DOHH2 (cell line): ENCODE data around the gene NAIF1.

Experiments used
- H3F3A ChIP-seq: fragments of 200-600 bp; sonication (generic), shearing (Covaris generic); 2 replicates; pipeline ENCODE4 v1.6.0; 2016; ENCODE audit warnings: antibody characterized with exemption, mild to moderate bottlenecking; ENCODE audit not compliant: control insufficient read depth, insufficient read depth
- H3K27ac ChIP-seq: fragments of 200-600 bp; sonication (generic); 2 replicates; pipeline ENCODE4 v1.5.1; 2014; ENCODE audit warnings: low read depth, mild to moderate bottlenecking, low read length, moderate library complexity
- H3K27me3 ChIP-seq: fragments of 200-600 bp; sonication (generic); 2 replicates; pipeline ENCODE4 v1.6.1; 2014; ENCODE audit warnings: mild to moderate bottlenecking, low read length, mixed read lengths; ENCODE audit not compliant: control insufficient read depth
- H3K36me3 ChIP-seq: fragments of 200-600 bp; sonication (generic); 2 replicates; pipeline ENCODE4 v1.6.1; 2014; ENCODE audit warnings: mild to moderate bottlenecking, low read length, moderate library complexity, mixed read lengths; ENCODE audit not compliant: control insufficient read depth
- H3K4me1 ChIP-seq: fragments of 200-600 bp; sonication (generic); 2 replicates; pipeline ENCODE4 v1.6.1; 2014; ENCODE audit warnings: mild to moderate bottlenecking, low read length, mixed read lengths; ENCODE audit not compliant: control insufficient read depth
- H3K4me2 ChIP-seq: fragments of 200-600 bp; sonication (generic); 2 replicates; pipeline ENCODE4 v1.6.0; 2014; ENCODE audit warnings: mild to moderate bottlenecking, low read length, moderate library complexity
- H3K4me3 ChIP-seq: fragments of 200-600 bp; sonication (generic); 2 replicates; pipeline ENCODE4 v1.5.1; 2014; ENCODE audit warnings: mild to moderate bottlenecking, low read length, mixed read lengths
- H3K79me2 ChIP-seq: fragments of 200-600 bp; sonication (generic); 2 replicates; pipeline ENCODE4 v1.6.1; 2014; ENCODE audit warnings: mild to moderate bottlenecking, low read length, mixed read lengths; ENCODE audit not compliant: control insufficient read depth
- H3K9me2 ChIP-seq: fragments of 200-600 bp; sonication (generic); replicated peaks from 2 replicates; pipeline ENCODE4 v1.6.1; 2014; ENCODE audit warnings: mild to moderate bottlenecking, low read length, mixed read lengths; ENCODE audit not compliant: control insufficient read depth
- H3K9me3 ChIP-seq: fragments of 200-600 bp; sonication (generic); 2 replicates; pipeline ENCODE4 v1.6.1; 2014; ENCODE audit warnings: antibody characterized with exemption, low read length, mixed read lengths; ENCODE audit not compliant: control insufficient read depth, insufficient read depth
- H4K20me1 ChIP-seq: fragments of 200-600 bp; sonication (generic); 2 replicates; pipeline ENCODE4 v1.6.0; 2014; ENCODE audit warnings: low read depth, mild to moderate bottlenecking, antibody characterized with exemption, low read length, moderate library complexity; ENCODE audit not compliant: control insufficient read depth, insufficient read depth
- EZH2phosphoT487 ChIP-seq: fragments of 200-600 bp; sonication (generic); IDR thresholded peaks from 2 replicates; pipeline ENCODE4 v1.6.1; 2017; ENCODE audit warnings: borderline replicate concordance, mild to moderate bottlenecking, antibody characterized with exemption, low read length, moderate library complexity, mixed read lengths
- TF ChIP-seq, protein P1 (sequence below): fragments of 200-600 bp; sonication (generic); IDR thresholded peaks from one replicate; pipeline ENCODE4 v1.5.1; 2014; ENCODE audit warnings: antibody characterized with exemption, mild to moderate bottlenecking, low read depth, low read length; ENCODE audit not compliant: poor library complexity, severe bottlenecking

The NAIF1 gene

DNA sequence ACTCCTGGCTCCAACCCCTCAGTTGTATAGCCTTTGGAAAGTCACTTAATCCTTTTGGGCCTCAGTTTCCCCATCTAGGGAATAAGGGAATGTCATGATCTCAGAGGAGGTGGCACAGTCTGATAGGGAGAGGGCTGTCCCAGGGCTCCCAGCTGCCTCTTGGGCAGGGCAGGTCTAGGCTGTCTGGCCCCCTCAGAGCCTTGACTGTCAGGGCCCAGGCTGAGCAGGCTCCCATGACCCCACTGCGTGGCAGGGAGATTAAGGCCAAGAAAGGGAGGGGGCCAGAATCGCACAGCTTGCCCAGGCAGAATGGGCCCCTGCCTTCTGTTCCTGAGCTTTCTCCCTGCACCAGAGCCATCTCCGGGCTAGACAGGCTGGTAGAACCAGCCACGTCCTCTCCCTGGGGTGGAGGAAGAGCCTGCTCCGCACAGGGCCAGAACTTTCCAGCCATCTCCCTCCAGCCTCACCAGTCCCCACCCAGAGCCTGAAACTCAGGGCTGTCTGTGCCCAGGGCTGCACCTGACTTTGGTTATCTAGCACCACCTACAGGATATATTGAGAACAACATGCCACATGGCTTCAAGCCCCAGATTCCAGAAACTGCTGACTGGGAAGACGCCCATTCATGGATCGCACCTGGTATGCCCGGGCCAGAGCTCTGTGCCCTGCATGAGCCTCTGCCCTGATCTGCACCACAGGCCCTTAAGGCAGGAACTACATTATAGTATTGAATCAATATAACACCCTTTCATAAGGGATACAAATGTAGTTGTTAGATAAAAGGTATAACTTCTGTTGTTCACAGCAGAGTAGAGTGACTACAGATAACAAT is 32.1 kb downstream of the NAIF1 start:
- no peak overlapping the region for H3K27ac ChIP-seq
- H3F3A ChIP-seq, result peaks cover 10% of the 10 kb centered on the region
- no peaks in the 10 kb centered on the region for H3K79me2 ChIP-seq
- H3K4me2 ChIP-seq, result peak overlapping the region; percentile 18
- no peaks in the 10 kb centered on the region for H3K36me3 ChIP-seq
- no peaks in the 10 kb centered on the region for H3K9me3 ChIP-seq
- no peak for TF ChIP-seq EZH2phosphoT487
- TF ChIP-seq, protein P1, sequence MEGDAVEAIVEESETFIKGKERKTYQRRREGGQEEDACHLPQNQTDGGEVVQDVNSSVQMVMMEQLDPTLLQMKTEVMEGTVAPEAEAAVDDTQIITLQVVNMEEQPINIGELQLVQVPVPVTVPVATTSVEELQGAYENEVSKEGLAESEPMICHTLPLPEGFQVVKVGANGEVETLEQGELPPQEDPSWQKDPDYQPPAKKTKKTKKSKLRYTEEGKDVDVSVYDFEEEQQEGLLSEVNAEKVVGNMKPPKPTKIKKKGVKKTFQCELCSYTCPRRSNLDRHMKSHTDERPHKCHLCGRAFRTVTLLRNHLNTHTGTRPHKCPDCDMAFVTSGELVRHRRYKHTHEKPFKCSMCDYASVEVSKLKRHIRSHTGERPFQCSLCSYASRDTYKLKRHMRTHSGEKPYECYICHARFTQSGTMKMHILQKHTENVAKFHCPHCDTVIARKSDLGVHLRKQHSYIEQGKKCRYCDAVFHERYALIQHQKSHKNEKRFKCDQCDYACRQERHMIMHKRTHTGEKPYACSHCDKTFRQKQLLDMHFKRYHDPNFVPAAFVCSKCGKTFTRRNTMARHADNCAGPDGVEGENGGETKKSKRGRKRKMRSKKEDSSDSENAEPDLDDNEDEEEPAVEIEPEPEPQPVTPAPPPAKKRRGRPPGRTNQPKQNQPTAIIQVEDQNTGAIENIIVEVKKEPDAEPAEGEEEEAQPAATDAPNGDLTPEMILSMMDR, result peak; percentile 90
- H4K20me1 ChIP-seq, result no peaks in the 10 kb centered on the region
- H3K4me1 ChIP-seq, result peaks cover 42% of the 10 kb centered on the region
- H3K27me3 ChIP-seq, result no peaks in the 10 kb centered on the region
- H3K9me2 ChIP-seq, result no peaks in the 10 kb centered on the region
- no peak overlapping the region for H3K4me3 ChIP-seq

DNA sequence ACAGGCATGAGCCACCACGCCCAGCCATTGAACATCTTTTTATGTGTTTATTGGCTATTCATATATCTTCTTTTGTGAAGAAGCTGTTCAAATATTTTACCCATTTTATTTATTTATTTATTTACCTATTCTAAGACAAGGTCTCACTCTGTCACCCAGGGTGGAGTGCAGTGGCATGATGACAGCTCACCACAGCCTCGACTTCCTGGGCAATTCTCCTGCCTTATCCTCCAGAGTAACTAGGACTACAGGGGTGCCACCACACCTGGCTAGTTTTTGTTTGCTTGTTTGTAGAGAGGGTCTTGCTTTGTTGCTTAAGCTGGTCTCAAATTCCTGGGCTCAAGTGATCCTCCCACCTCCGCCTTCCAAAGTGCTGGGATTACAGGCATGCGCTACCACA is 33.5 kb downstream of the NAIF1 start:
- no peak overlapping the region for H3K27ac ChIP-seq
- no peak overlapping the region for H3K4me3 ChIP-seq
- no peaks in the 10 kb centered on the region for H4K20me1 ChIP-seq
- peaks cover 17% of the 10 kb centered on the region for H3F3A ChIP-seq
- H3K36me3 ChIP-seq, result no peaks in the 10 kb centered on the region
- no peaks in the 10 kb centered on the region for H3K27me3 ChIP-seq
- peaks cover 54% of the 10 kb centered on the region for H3K4me1 ChIP-seq
- peak overlapping the region; percentile 31; the same call in 1 of the 2 replicates for H3K4me2 ChIP-seq
- no peaks in the 10 kb centered on the region for H3K9me3 ChIP-seq
- TF ChIP-seq, protein P1, result no peak
- no peak for TF ChIP-seq EZH2phosphoT487
- no peaks in the 10 kb centered on the region for H3K9me2 ChIP-seq
- H3K79me2 ChIP-seq, result no peaks in the 10 kb centered on the region

DNA sequence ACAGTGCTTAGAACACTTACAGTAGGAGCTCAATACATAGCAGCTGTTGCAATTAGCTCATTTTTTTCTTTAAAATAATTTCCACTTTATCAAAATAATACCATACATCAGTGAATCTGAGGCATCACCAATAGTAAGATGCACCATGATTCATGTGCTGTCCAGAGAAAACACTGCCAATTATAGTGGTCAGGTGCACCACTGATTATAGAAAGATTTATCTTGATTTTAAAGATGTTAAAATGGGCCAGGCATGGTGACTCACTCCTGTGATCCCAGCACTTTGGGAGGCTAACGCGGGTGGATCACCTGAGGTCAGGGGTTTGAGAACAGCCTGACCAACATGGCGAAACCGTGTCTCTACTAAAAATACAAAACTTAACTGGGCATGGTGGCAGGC is 39.4 kb downstream of the NAIF1 start:
- Histone ChIP-seq H3K4me3 (peak overlapping the region; percentile 22; the same call in 1 of the 2 replicates), H3K36me3 (no peaks in the 10 kb centered on the region), H3K9me2 (no peaks in the 10 kb centered on the region), H3K4me1 (peaks cover 92% of the 10 kb centered on the region), H3K27me3 (no peaks in the 10 kb centered on the region), H3K27ac (peak overlapping the region; percentile 82), H3K79me2 (no peaks in the 10 kb centered on the region), H4K20me1 (no peaks in the 10 kb centered on the region), H3K4me2 (peak overlapping the region; percentile 73), H3F3A (peaks cover 34% of the 10 kb centered on the region), H3K9me3 (no peaks in the 10 kb centered on the region)
- TF ChIP-seq, protein P1, result no peak
- TF ChIP-seq EZH2phosphoT487, result no peak
